ENCODE results near the gene HLA-DQB2. TPM values are rescaled to one million over a fixed set of nuclear protein-coding genes. Genes with fewer than 3 reads are reported as not detected.

Gene HLA-DQB2
- total RNA-seq (2021; ENCODE audit: unreplicated experiment) (not detected), Bru-seq, nascent RNA (not detected), BruChase-seq, experiment 1, labeled RNA remaining after a 2-hour chase (not detected), BruChase-seq, experiment 2, labeled RNA remaining after a 6-hour chase (percentile 6 among the genes with signal in this experiment)
- not detected for polyA plus RNA-seq (2012; ENCODE audit: insufficient read length)
- long read RNA-seq = 0 reads

GRCh38 chr6:32763421-32763820 lies at the start of gene HLA-DQB2:
HLA-DQB2 (minus strand) TSS chr6:32763532; CDS start chr6:32763470, 62 bp downstream.
- in situ Hi-C loops (cut with HindIII; ENCODE audit: low pct_unique_long_range_greater_than_20kb, low sequenced_read_pairs) = no loop called here
- CTCF ChIA-PET = no interaction called here
- DNase-seq (ENCODE audit: low read depth, low spot score) = no peak
- BruUV-seq (replicated peaks) = no TSS peak
- intact Hi-C loops (cut with micrococcal nuclease; ENCODE audit: unreplicated experiment) = no loop called here
- Histone ChIP-seq H3K4me1 (ENCODE audit: control insufficient read depth, insufficient read depth, low read length) (no peaks in the 10 kb centered on the region), H3K27me3 (ENCODE audit: control insufficient read depth, insufficient read depth, low read length) (peaks cover 24% of the 10 kb centered on the region), H3K4me3 (ENCODE audit: low read depth in 2 of 2, low read length in 2 of 2) (no peak within 1 kb of the TSS), H3K27ac (ENCODE audit: low read length) (no peak within 1 kb of the TSS), H3K36me3 (ENCODE audit: control insufficient read depth, insufficient read depth, low read length) (no peaks in the 10 kb centered on the region), H3K9me3 (ENCODE audit: control insufficient read depth, insufficient read depth, low read depth, low read length) (no peaks in the 10 kb centered on the region)
- POLR2A ChIA-PET = no interaction called here
- no peak for ATAC-seq
- TF ChIP-seq SIN3A (IDR thresholded peaks at IDR 0.05; ENCODE audit: borderline replicate concordance, insufficient read depth, low read depth, low read length) = no peak
- no peak for TF ChIP-seq TCF7L2 (IDR thresholded peaks at IDR 0.05; ENCODE audit: low read depth, low read length)
- TF ChIP-seq CTCF (IDR thresholded peaks at IDR 0.05) = no peak
- no peak for TF ChIP-seq REST (IDR thresholded peaks at IDR 0.05; ENCODE audit: insufficient read depth in 1 of 2, low read depth in 2 of 2, low read length in 1 of 2)
- TF ChIP-seq POLR2AphosphoS5 (IDR thresholded peaks at IDR 0.05; ENCODE audit: low read depth, low read length) = no peak

GRCh38 chr6:32809171-32809570 lies 45.8 kb upstream of the HLA-DQB2 start:
- no peaks in the 10 kb centered on the region for H3K4me1 ChIP-seq (ENCODE audit: control insufficient read depth, insufficient read depth, low read length)
- CTCF ChIA-PET = no interaction called here
- no peak overlapping the region for H3K27ac ChIP-seq (ENCODE audit: low read length)
- TF ChIP-seq REST (IDR thresholded peaks at IDR 0.05; ENCODE audit: insufficient read depth in 1 of 2, low read depth in 2 of 2, low read length in 1 of 2) = no peak
- no peak for TF ChIP-seq POLR2AphosphoS5 (IDR thresholded peaks at IDR 0.05; ENCODE audit: low read depth, low read length)
- no peak for TF ChIP-seq SIN3A (IDR thresholded peaks at IDR 0.05; ENCODE audit: borderline replicate concordance, insufficient read depth, low read depth, low read length)
- TF ChIP-seq TCF7L2 (IDR thresholded peaks at IDR 0.05; ENCODE audit: low read depth, low read length) = no peak
- no TSS peak for BruUV-seq (replicated peaks)
- DNase-seq (ENCODE audit: low read depth, low spot score) (no peak), ATAC-seq (no peak)
- peaks cover 7% of the 10 kb centered on the region; the same call in 1 of the 2 replicates for H3K27me3 ChIP-seq (ENCODE audit: control insufficient read depth, insufficient read depth, low read length)
- in situ Hi-C loops (cut with HindIII; ENCODE audit: low pct_unique_long_range_greater_than_20kb, low sequenced_read_pairs) = no loop called here
- intact Hi-C loops (cut with micrococcal nuclease; ENCODE audit: unreplicated experiment) = no loop called here
- no peaks in the 10 kb centered on the region for H3K36me3 ChIP-seq (ENCODE audit: control insufficient read depth, insufficient read depth, low read length)
- POLR2A ChIA-PET = no interaction called here
- H3K9me3 ChIP-seq (ENCODE audit: control insufficient read depth, insufficient read depth, low read depth, low read length) = no peaks in the 10 kb centered on the region
- no peak overlapping the region for H3K4me3 ChIP-seq (ENCODE audit: low read depth in 2 of 2, low read length in 2 of 2)

Measured in Panc1 (cell line).